CD14-positive monocyte (primary cell): Measurements from ENCODE around the gene LHFPL3. TPM values are rescaled to one million over a fixed set of nuclear protein-coding genes. Genes with fewer than 3 reads are reported as not detected.

Experiments used
- DNase-seq, 3 donors: peaks; one replicate each; pipeline ENCODE4 v3.0.0-alpha.2; 2011 to 2022
- H2AFZ ChIP-seq: 2 replicates; pipeline ENCODE4 v1.6.0; 2012; ENCODE audit warnings: mild to moderate bottlenecking, low read depth, low read length, inconsistent platforms; ENCODE audit not compliant: insufficient read depth, poor library complexity, severe bottlenecking
- H3K27ac ChIP-seq, 2 donors: 1 replicate in 1 of 2; 2 replicates in 1 of 2; pipeline ENCODE4 v1.5.1; 2012 to 2013; ENCODE audit warnings: low read length in 2 of 2, control low read depth in 1 of 2, inconsistent platforms in 1 of 2, low read depth in 1 of 2, mild to moderate bottlenecking in 1 of 2
- H3K27me3 ChIP-seq, 2 donors: one replicate each; pipeline versions ENCODE4 v1.6.0 to v1.6.1; 2011 to 2013; ENCODE audit warnings: low read length in 2 of 2; ENCODE audit not compliant: control insufficient read depth in 2 of 2, insufficient read depth in 2 of 2
- H3K36me3 ChIP-seq, 2 donors: replicated peaks in 1 of 2; 1 replicate in 1 of 2; 2 replicates in 1 of 2; pipeline versions ENCODE4 v1.5.1 to v1.6.1; 2012 to 2013; ENCODE audit warnings: low read length in 2 of 2, control low read depth in 1 of 2, inconsistent platforms in 1 of 2, mild to moderate bottlenecking in 1 of 2; ENCODE audit not compliant: insufficient read depth in 2 of 2, control insufficient read depth in 1 of 2
- H3K4me1 ChIP-seq, 2 donors: 1 replicate in 1 of 2; 2 replicates in 1 of 2; pipeline versions ENCODE4 v1.5.1 to v1.6.1; 2012 to 2013; ENCODE audit warnings: low read length in 2 of 2, control low read depth in 1 of 2, inconsistent platforms in 1 of 2, mild to moderate bottlenecking in 1 of 2, moderate library complexity in 1 of 2; ENCODE audit not compliant: insufficient read depth in 2 of 2, control insufficient read depth in 1 of 2
- H3K4me2 ChIP-seq: replicated peaks from 2 replicates; pipeline ENCODE3; 2012; ENCODE audit warnings: low read length, moderate library complexity, mild to moderate bottlenecking; ENCODE audit not compliant: poor library complexity, severe bottlenecking; ENCODE audit errors: extremely low read depth
- H3K4me3 ChIP-seq, 3 experiments: fragments of 200-600 bp in 1 of 3; sonication (generic) in 1 of 3; replicated peaks in 1 of 3; 1 replicate in 2 of 3; 2 replicates in 1 of 3; pipeline ENCODE4 v1.5.1; 2011 to 2013; ENCODE audit warnings: low read length in 3 of 3, mild to moderate bottlenecking in 3 of 3, control low read depth in 2 of 3, low read depth in 2 of 3, inconsistent platforms in 1 of 3, moderate library complexity in 1 of 3
- H3K79me2 ChIP-seq: 2 replicates; pipeline ENCODE4 v1.6.0; 2012; ENCODE audit warnings: mild to moderate bottlenecking, control low read depth, inconsistent platforms, low read length, moderate library complexity; ENCODE audit not compliant: insufficient read depth
- H3K9ac ChIP-seq: 2 replicates; pipeline ENCODE4 v1.6.0; 2017; ENCODE audit warnings: low read length, mild to moderate bottlenecking; ENCODE audit not compliant: insufficient read depth, poor library complexity, severe bottlenecking
- H3K9me3 ChIP-seq, 2 donors: replicated peaks in 1 of 2; 1 replicate in 1 of 2; 2 replicates in 1 of 2; pipeline versions ENCODE4 v1.5.1 to v1.6.1; 2012 to 2013; ENCODE audit warnings: low read length in 2 of 2, control low read depth in 1 of 2; ENCODE audit not compliant: control insufficient read depth in 1 of 2, insufficient read depth in 1 of 2
- H4K20me1 ChIP-seq: 2 replicates; pipeline ENCODE4 v1.6.0; 2012; ENCODE audit warnings: mild to moderate bottlenecking, low read length, control low read depth, moderate library complexity; ENCODE audit not compliant: insufficient read depth
- H3K27ac Mint-ChIP-seq, 7 donors: one replicate each; pipeline ENCODE4 v1.8.0; 2020; ENCODE audit warnings: mild to moderate bottlenecking in 7 of 7, mixed read lengths in 7 of 7, moderate library complexity in 6 of 7, inconsistent platforms in 2 of 7
- H3K27me3 Mint-ChIP-seq, 3 donors: one replicate each; pipeline ENCODE4 v1.8.0; 2021 to 2022; ENCODE audit warnings: low read depth in 3 of 3, mild to moderate bottlenecking in 3 of 3, mixed read lengths in 3 of 3, moderate library complexity in 3 of 3, inconsistent platforms in 1 of 3
- H3K36me3 Mint-ChIP-seq, 2 donors: one replicate each; pipeline ENCODE4 v1.8.0; 2020; ENCODE audit warnings: mixed read lengths in 2 of 2, inconsistent platforms in 1 of 2, mild to moderate bottlenecking in 1 of 2
- H3K4me1 Mint-ChIP-seq: one replicate; pipeline ENCODE4 v1.8.0; 2020; ENCODE audit warnings: mild to moderate bottlenecking, mixed read lengths
- H3K4me3 Mint-ChIP-seq, 2 donors: one replicate each; pipeline ENCODE4 v1.8.0; 2020; ENCODE audit warnings: mild to moderate bottlenecking in 2 of 2, mixed read lengths in 2 of 2, moderate library complexity in 1 of 2
- H3K9me3 Mint-ChIP-seq, 7 donors: one replicate each; pipeline ENCODE4 v1.8.0; 2020 to 2022; ENCODE audit warnings: mixed read lengths in 7 of 7, mild to moderate bottlenecking in 6 of 7, moderate library complexity in 6 of 7, inconsistent platforms in 2 of 7
- WGBS: methylation state at CpG from one replicate; pipeline ENCODE4 v1.1.5; 2013; ENCODE audit warnings: missing lambda C conversion rate; ENCODE audit not compliant: insufficient coverage; 5-methylcytosine and 5-hydroxymethylcytosine counted together
- intact Hi-C, 2 donors: fragments of 100-400 bp; cut with micrococcal nuclease; formaldehyde crosslinking; loops; one replicate each; pipeline versions ENCODE4 v1.15.0 to v1.15.1; 2023
- polyA plus RNA-seq, 3 donors: library from polyadenylated mRNA; depleted of rRNA in 1 of 3; unstranded in 2 of 3; stranded (reverse) in 1 of 3; fragments of 300-500 nt in 2 of 3; fragments of >200 nt in 1 of 3; fragmentation: Illumina TruSeq in 2 of 3; gene quantifications; 1 replicate in 2 of 3; 2 replicates in 1 of 3; pipeline ENCODE4 v1.2.3, GENCODE V29; 2012 to 2021
- TF ChIP-seq, protein P1 (sequence below): fragments of 200-600 bp; IDR thresholded peaks from one replicate; pipeline ENCODE4 v1.8.0; 2022; ENCODE audit warnings: antibody characterized with exemption, mild to moderate bottlenecking

The LHFPL3 gene
- polyA plus RNA-seq, 3 donors = not detected

DNA sequence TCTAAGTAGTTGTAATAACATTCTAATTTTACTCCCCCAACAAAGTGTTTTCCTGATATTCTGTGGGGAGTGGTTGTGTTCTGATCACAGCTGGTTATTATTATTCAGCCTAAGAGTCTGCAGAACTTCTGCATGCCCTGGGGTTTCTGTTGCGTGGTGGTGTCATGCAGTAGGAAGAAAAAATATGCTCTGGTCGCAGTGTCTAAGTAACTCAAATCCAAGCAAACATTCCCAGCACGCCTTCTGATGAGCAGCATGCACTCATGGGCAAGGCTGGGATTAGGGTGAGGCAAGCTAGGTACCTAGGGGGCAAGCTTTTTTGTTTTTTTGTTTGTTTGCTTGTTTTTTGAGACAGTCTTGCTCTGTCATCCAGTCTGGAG, 572.8 kb downstream of the LHFPL3 start:
- Histone ChIP-seq H2AFZ (no peak overlapping the region), H3K4me2 (no peak overlapping the region), H3K4me3 (no peak overlapping the region), H3K79me2 (no peaks in the 10 kb centered on the region), H3K27me3 (no peaks in the 10 kb centered on the region), H3K4me1 (peaks cover 3 to 11% of the 10 kb centered on the region in 2 donors), H3K9ac (no peak overlapping the region), H4K20me1 (no peaks in the 10 kb centered on the region), H3K9me3 (no peaks in the 10 kb centered on the region), H3K27ac (no peak overlapping the region), H3K36me3 (no peaks in the 10 kb centered on the region)
- no peak for DNase-seq
- H3K4me1 Mint-ChIP-seq = peaks cover 20% of the 10 kb centered on the region
- WGBS = no CpG with 5 or more reads among the region's 3 CpGs
- no peak overlapping the region for H3K27ac Mint-ChIP-seq
- intact Hi-C loops = no loop called here
- TF ChIP-seq, protein P1, sequence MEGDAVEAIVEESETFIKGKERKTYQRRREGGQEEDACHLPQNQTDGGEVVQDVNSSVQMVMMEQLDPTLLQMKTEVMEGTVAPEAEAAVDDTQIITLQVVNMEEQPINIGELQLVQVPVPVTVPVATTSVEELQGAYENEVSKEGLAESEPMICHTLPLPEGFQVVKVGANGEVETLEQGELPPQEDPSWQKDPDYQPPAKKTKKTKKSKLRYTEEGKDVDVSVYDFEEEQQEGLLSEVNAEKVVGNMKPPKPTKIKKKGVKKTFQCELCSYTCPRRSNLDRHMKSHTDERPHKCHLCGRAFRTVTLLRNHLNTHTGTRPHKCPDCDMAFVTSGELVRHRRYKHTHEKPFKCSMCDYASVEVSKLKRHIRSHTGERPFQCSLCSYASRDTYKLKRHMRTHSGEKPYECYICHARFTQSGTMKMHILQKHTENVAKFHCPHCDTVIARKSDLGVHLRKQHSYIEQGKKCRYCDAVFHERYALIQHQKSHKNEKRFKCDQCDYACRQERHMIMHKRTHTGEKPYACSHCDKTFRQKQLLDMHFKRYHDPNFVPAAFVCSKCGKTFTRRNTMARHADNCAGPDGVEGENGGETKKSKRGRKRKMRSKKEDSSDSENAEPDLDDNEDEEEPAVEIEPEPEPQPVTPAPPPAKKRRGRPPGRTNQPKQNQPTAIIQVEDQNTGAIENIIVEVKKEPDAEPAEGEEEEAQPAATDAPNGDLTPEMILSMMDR = no peak
- no peak overlapping the region for H3K4me3 Mint-ChIP-seq
- no peaks in the 10 kb centered on the region for H3K36me3 Mint-ChIP-seq
- H3K9me3 Mint-ChIP-seq = no peaks in the 10 kb centered on the region
- H3K27me3 Mint-ChIP-seq = peaks cover 0 to 6% (median 3%) of the 10 kb centered on the region in 3 donors

DNA sequence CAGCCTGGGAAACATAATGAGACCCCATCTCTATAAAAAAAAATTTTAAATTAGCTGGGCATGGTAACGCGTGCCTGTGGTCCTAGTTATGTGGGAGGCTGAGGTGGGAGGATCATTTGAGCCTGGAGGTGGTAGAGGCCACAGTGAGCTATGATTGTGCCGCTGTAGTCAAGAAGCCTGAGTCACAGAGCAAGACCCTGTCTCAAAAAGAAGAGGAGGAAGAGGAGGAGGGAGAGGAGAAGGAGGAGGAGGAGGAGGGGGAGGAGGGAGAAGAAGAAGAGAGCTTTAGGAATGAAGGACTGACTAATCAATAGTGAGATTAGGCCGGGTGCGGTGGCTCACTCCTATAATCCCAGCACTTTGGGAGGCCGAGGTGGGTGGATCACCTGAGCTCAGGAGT, 573.8 kb downstream of the LHFPL3 start:
- Histone ChIP-seq H3K9me3 (no peaks in the 10 kb centered on the region), H3K79me2 (no peaks in the 10 kb centered on the region), H3K27me3 (no peaks in the 10 kb centered on the region), H3K9ac (no peak overlapping the region), H3K36me3 (no peaks in the 10 kb centered on the region), H3K4me3 (no peak overlapping the region), H4K20me1 (no peaks in the 10 kb centered on the region), H3K4me1 (peaks cover 0 to under 1% of the 10 kb centered on the region in 2 donors), H3K4me2 (no peak overlapping the region), H3K27ac (no peak overlapping the region), H2AFZ (no peak overlapping the region)
- Mint-ChIP-seq H3K4me1 (peaks cover 10% of the 10 kb centered on the region), H3K4me3 (no peak overlapping the region), H3K36me3 (no peaks in the 10 kb centered on the region), H3K27me3 (peaks cover 0 to 6% (median 3%) of the 10 kb centered on the region in 3 donors), H3K9me3 (no peaks in the 10 kb centered on the region), H3K27ac (no peak overlapping the region)
- no peak for DNase-seq
- TF ChIP-seq, protein P1 = no peak
- WGBS = 97% methylated on average over 4 of the region's 6 CpGs
- intact Hi-C loops = no loop called here
